Transverse colon (tissue), 4 donors: ENCODE data around the gene OTUB1. TPM values are rescaled to one million over a fixed set of nuclear protein-coding genes. Genes with fewer than 3 reads are reported as not detected.

ENCODE experiments used
- DNase-seq: peaks from one replicate; pipeline ENCODE4 v3.0.0-alpha.2; 2019
- H3K27ac ChIP-seq, 4 donors: fragments of 200-600 bp; sonication (generic); 2 replicates each; pipeline ENCODE4 v1.5.1; 2016 to 2018; ENCODE audit warnings: inconsistent platforms in 4 of 4
- H3K27me3 ChIP-seq: fragments of 200-600 bp; sonication (generic); 2 replicates; pipeline ENCODE4 v1.5.1; 2017; ENCODE audit warnings: inconsistent platforms
- H3K36me3 ChIP-seq, 4 donors: fragments of 200-600 bp; sonication (generic); 2 replicates each; pipeline ENCODE4 v1.5.1; 2017 to 2019; ENCODE audit warnings: inconsistent platforms in 4 of 4
- H3K4me1 ChIP-seq, 4 donors: fragments of 200-600 bp; sonication (generic); 2 replicates each; pipeline ENCODE4 v1.5.1; 2017 to 2020; ENCODE audit warnings: inconsistent platforms in 4 of 4
- H3K4me3 ChIP-seq, 4 donors: fragments of 200-600 bp; sonication (generic); 1 replicate in 1 of 4; 2 replicates in 3 of 4; pipeline versions ENCODE4 v1.5.1 to v1.6.1; 2017 to 2019; ENCODE audit warnings: inconsistent platforms in 4 of 4
- H3K9me3 ChIP-seq, 2 donors: fragments of 200-600 bp; sonication (generic); 2 replicates each; pipeline ENCODE4 v1.5.1; 2017 to 2019; ENCODE audit warnings: inconsistent platforms in 2 of 2
- EP300 ChIP-seq: sonication (generic); formaldehyde crosslinking; IDR thresholded peaks from one replicate; pipeline ENCODE4 v1.6.1; 2017; ENCODE audit warnings: antibody characterized with exemption, low read depth
- POLR2A ChIP-seq: fragments of 450-650 bp; IDR thresholded peaks from one replicate; pipeline ENCODE4 v1.6.1; 2016; ENCODE audit warnings: antibody characterized with exemption, mild to moderate bottlenecking, moderate library complexity
- POLR2AphosphoS5 ChIP-seq, 3 donors: sonication (generic); formaldehyde crosslinking; IDR thresholded peaks; one replicate each; pipeline ENCODE4 v1.6.1; 2016; ENCODE audit warnings: antibody characterized with exemption in 3 of 3
- WGBS, 2 donors: methylation state at CpG; one replicate each; pipeline ENCODE4 v1.1.5; 2018; ENCODE audit warnings: low coverage in 1 of 2; 5-methylcytosine and 5-hydroxymethylcytosine counted together
- in situ Hi-C, 4 donors: fragments of 200-750 bp; cut with MboI; loops; one replicate each; pipeline versions ENCODE4 v1.15.0 to v1.15.1; 2017; ENCODE audit warnings: low sequenced_read_pairs in 3 of 4, low pct_ligation_motif_present in 1 of 4, low pct_unique_long_range_greater_than_20kb in 1 of 4
- intact Hi-C: fragments of 100-400 bp; cut with DNase I; formaldehyde crosslinking; loops from one replicate; pipeline ENCODE4 v1.15.1; 2023; ENCODE audit warnings: low total_unique reads
- total RNA-seq, 4 donors: library from RNA; depleted of rRNA; stranded (reverse); fragments of >200 nt; gene quantifications; one replicate each; pipeline ENCODE4 v1.1.0, GENCODE V29; 2016
- TF ChIP-seq, protein P1 (sequence below), 5 experiments: fragments of 200-600 bp in 3 of 5; fragments of 450-650 bp in 2 of 5; sonication (generic) in 3 of 5; IDR thresholded peaks; 1 replicate in 2 of 5; 2 replicates in 3 of 5; pipeline ENCODE4 v1.5.1; 2016 to 2017; ENCODE audit warnings: antibody characterized with exemption in 5 of 5, inconsistent platforms in 3 of 5, mild to moderate bottlenecking in 2 of 5, moderate library complexity in 1 of 5

Gene OTUB1
- total RNA-seq, 4 donors from 2014 or later, result 52.7 to 114 (median 79.4) TPM

DNA sequence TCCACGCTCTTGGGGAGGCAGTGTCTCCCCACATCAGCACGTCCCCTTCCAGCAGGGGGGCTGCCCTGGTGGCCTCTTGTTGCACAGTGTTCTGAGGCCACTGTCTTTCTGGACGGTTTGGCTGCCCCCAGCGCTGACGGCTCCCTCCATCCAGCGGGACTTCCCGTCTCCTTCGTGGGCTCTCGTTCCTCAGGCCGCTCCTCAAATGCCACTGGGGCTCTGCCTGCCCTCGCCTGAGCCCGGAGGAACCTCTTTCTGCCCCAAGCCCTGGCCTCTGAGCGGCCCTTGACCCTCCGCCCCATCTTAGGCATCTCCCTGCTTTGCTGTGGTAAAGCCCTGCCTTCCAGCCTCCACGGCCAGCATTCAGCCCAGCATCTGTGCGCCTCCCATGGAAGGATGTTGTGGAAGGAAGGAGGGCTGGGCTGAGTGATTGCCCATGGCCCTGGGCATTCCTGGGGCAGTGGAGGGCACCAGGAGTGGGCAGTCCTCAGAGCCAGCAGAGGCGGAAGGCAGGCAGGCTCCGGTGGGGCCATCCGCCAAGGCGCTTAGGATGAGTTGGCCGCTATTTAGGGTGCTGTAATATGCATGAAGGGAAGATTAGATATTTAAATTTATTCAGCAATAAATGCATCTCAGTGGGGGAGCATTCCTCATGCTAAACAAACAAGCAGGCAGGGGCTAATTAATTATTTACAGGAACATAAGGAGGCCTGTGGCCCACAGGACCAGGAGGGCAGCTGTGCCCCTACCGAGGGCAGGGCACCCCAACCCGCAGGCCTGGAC, 17.8 kb downstream of the OTUB1 start:
- 80 to 100% methylated on average over 2 to 22 of the region's 23 CpGs for WGBS, 2 donors
- in situ Hi-C loops (loop anchor here in 1 of 4 donors (10.0 kb wide), 1 partner anchor 141 kb away; no protein-coding TSS in a partner anchor), intact Hi-C loops (no loop called here)
- H3K4me1 ChIP-seq, result peaks cover 17 to 37% (median 31%) of the 10 kb centered on the region in 4 donors
- no peak overlapping the region for H3K4me3 ChIP-seq
- no peaks in the 10 kb centered on the region for H3K36me3 ChIP-seq
- TF ChIP-seq, protein P1, sequence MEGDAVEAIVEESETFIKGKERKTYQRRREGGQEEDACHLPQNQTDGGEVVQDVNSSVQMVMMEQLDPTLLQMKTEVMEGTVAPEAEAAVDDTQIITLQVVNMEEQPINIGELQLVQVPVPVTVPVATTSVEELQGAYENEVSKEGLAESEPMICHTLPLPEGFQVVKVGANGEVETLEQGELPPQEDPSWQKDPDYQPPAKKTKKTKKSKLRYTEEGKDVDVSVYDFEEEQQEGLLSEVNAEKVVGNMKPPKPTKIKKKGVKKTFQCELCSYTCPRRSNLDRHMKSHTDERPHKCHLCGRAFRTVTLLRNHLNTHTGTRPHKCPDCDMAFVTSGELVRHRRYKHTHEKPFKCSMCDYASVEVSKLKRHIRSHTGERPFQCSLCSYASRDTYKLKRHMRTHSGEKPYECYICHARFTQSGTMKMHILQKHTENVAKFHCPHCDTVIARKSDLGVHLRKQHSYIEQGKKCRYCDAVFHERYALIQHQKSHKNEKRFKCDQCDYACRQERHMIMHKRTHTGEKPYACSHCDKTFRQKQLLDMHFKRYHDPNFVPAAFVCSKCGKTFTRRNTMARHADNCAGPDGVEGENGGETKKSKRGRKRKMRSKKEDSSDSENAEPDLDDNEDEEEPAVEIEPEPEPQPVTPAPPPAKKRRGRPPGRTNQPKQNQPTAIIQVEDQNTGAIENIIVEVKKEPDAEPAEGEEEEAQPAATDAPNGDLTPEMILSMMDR (IDR thresholded peaks at IDR 0.05), result no peak
- TF ChIP-seq POLR2A (no peak), EP300 (no peak), POLR2AphosphoS5 (IDR thresholded peaks at IDR 0.05) (no peak)
- no peak overlapping the region for H3K27ac ChIP-seq
- no peak for DNase-seq
- peaks cover 9% of the 10 kb centered on the region for H3K27me3 ChIP-seq
- no peaks in the 10 kb centered on the region for H3K9me3 ChIP-seq

GRCh38 chr11:64004590-64004984, 18.3 kb downstream of the OTUB1 start:
- DNase-seq, result no peak
- intact Hi-C loops, result no loop called here
- peaks cover 9% of the 10 kb centered on the region for H3K27me3 ChIP-seq
- no peaks in the 10 kb centered on the region for H3K36me3 ChIP-seq
- no peak for TF ChIP-seq POLR2AphosphoS5 (IDR thresholded peaks at IDR 0.05)
- no peak for TF ChIP-seq POLR2A
- TF ChIP-seq EP300, result no peak
- TF ChIP-seq, protein P1 (IDR thresholded peaks at IDR 0.05), result no peak
- no peak overlapping the region for H3K4me3 ChIP-seq
- H3K9me3 ChIP-seq, result no peaks in the 10 kb centered on the region
- WGBS, 2 donors, result 63 to 64% methylated on average over 2 to 4 of the region's 4 CpGs
- peaks cover 12 to 31% (median 26%) of the 10 kb centered on the region in 4 donors for H3K4me1 ChIP-seq
- H3K27ac ChIP-seq, result no peak overlapping the region
- in situ Hi-C loops, result loop anchor here in 1 of 4 donors (10.0 kb wide), 1 partner anchor 140 kb away; no protein-coding TSS in a partner anchor

DNA sequence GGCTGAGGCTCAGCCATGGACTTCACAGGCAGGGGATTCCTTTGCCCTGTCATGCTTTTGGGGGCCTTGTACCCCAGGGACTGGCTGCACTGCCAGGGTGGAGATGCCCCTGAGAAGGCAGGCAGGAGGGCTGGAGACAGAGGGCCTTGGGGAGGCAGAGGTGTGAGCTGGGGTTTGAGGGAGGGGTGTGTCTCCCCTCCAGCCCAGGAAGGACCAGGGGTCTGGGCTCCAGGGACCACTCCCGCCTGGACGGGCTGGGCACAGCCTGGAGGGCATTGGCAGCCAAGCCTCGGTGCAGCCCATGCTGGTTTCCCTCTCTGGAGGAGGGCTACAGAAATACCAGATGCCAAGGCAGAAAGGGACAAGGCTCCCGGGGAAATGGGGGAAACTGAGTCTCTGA, 19.5 kb downstream of the OTUB1 start:
- Histone ChIP-seq H3K36me3 (no peaks in the 10 kb centered on the region), H3K4me1 (peaks cover 3 to 20% (median 16%) of the 10 kb centered on the region in 4 donors), H3K4me3 (no peak overlapping the region), H3K9me3 (no peaks in the 10 kb centered on the region), H3K27ac (no peak overlapping the region), H3K27me3 (peaks cover 9% of the 10 kb centered on the region)
- intact Hi-C loops (no loop called here), in situ Hi-C loops (loop anchor here in 1 of 4 donors (10.0 kb wide), 1 partner anchor 139 kb away; no protein-coding TSS in a partner anchor)
- no peak for DNase-seq
- WGBS, 2 donors, result 89% methylated on average over 4 of the region's 4 CpGs; no CpG with 5 or more reads in 1 of the 2 donors
- TF ChIP-seq POLR2AphosphoS5 (IDR thresholded peaks at IDR 0.05) (no peak), POLR2A (no peak), EP300 (no peak)
- TF ChIP-seq, protein P1 (IDR thresholded peaks at IDR 0.05), result no peak

GRCh38 chr11:64006398-64006797, 20.2 kb downstream of the OTUB1 start:
- TF ChIP-seq EP300 (no peak), POLR2A (no peak), POLR2AphosphoS5 (IDR thresholded peaks at IDR 0.05) (no peak)
- TF ChIP-seq, protein P1 (IDR thresholded peaks at IDR 0.05), result no peak
- no peaks in the 10 kb centered on the region for H3K9me3 ChIP-seq
- WGBS, 2 donors, result 62 to 63% methylated on average over 10 to 12 of the region's 12 CpGs
- H3K36me3 ChIP-seq, result no peaks in the 10 kb centered on the region
- intact Hi-C loops, result no loop called here
- H3K4me1 ChIP-seq, result peaks cover 0 to 17% (median 13%) of the 10 kb centered on the region in 4 donors
- no peak overlapping the region for H3K4me3 ChIP-seq
- in situ Hi-C loops, result loop anchor here in 1 of 4 donors (10.0 kb wide), 1 partner anchor 138 kb away; no protein-coding TSS in a partner anchor
- DNase-seq, result no peak
- no peak overlapping the region for H3K27ac ChIP-seq
- H3K27me3 ChIP-seq, result peaks cover 9% of the 10 kb centered on the region
